ENCODE results near the gene C2CD4D. TPM values are rescaled to one million over a fixed set of nuclear protein-coding genes. Genes with fewer than 3 reads are reported as not detected.

The C2CD4D gene
- total RNA-seq, 1 experiment from 2014 or later = 0.17 TPM

GRCh38 chr1:151858030-151858746 is 18.6 kb upstream of the C2CD4D start:
- H4K20me1 ChIP-seq (ENCODE audit: insufficient read depth) = no peaks in the 10 kb centered on the region
- no peaks in the 10 kb centered on the region for H3K4me1 ChIP-seq (ENCODE audit: control insufficient read depth in 1 of 2, insufficient read depth in 2 of 2, low read length in 2 of 2)
- ChIA-PET CTCF (no interaction called here), RAD21 (ENCODE audit: low non-redundant PET in 1 of 2, low total read pairs in 2 of 2, uncharacterized antibody in 2 of 2, unreplicated experiment in 2 of 2) (no interaction called here), POLR2A (no interaction called here)
- TF ChIP-seq FOSL1 (IDR thresholded peaks at IDR 0.05; ENCODE audit: low read depth) (no peak), POLR2A (IDR thresholded peaks at IDR 0.05; ENCODE audit: borderline replicate concordance, extremely low read depth, insufficient read depth, insufficient read length) (no peak), SRF (IDR thresholded peaks at IDR 0.05; ENCODE audit: low read depth) (no peak), ZFX (IDR thresholded peaks at IDR 0.05) (no peak), ELF1 (IDR thresholded peaks at IDR 0.05; ENCODE audit: borderline replicate concordance, low read depth) (no peak), SP1 (IDR thresholded peaks at IDR 0.05; ENCODE audit: low read depth) (no peak), EZH2phosphoT487 (IDR thresholded peaks at IDR 0.05; ENCODE audit: borderline replicate concordance) (no peak)
- TF ChIP-seq, protein P1, sequence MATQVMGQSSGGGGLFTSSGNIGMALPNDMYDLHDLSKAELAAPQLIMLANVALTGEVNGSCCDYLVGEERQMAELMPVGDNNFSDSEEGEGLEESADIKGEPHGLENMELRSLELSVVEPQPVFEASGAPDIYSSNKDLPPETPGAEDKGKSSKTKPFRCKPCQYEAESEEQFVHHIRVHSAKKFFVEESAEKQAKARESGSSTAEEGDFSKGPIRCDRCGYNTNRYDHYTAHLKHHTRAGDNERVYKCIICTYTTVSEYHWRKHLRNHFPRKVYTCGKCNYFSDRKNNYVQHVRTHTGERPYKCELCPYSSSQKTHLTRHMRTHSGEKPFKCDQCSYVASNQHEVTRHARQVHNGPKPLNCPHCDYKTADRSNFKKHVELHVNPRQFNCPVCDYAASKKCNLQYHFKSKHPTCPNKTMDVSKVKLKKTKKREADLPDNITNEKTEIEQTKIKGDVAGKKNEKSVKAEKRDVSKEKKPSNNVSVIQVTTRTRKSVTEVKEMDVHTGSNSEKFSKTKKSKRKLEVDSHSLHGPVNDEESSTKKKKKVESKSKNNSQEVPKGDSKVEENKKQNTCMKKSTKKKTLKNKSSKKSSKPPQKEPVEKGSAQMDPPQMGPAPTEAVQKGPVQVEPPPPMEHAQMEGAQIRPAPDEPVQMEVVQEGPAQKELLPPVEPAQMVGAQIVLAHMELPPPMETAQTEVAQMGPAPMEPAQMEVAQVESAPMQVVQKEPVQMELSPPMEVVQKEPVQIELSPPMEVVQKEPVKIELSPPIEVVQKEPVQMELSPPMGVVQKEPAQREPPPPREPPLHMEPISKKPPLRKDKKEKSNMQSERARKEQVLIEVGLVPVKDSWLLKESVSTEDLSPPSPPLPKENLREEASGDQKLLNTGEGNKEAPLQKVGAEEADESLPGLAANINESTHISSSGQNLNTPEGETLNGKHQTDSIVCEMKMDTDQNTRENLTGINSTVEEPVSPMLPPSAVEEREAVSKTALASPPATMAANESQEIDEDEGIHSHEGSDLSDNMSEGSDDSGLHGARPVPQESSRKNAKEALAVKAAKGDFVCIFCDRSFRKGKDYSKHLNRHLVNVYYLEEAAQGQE (IDR thresholded peaks at IDR 0.05; ENCODE audit: low read depth) = no peak
- TF ChIP-seq, protein P2, sequence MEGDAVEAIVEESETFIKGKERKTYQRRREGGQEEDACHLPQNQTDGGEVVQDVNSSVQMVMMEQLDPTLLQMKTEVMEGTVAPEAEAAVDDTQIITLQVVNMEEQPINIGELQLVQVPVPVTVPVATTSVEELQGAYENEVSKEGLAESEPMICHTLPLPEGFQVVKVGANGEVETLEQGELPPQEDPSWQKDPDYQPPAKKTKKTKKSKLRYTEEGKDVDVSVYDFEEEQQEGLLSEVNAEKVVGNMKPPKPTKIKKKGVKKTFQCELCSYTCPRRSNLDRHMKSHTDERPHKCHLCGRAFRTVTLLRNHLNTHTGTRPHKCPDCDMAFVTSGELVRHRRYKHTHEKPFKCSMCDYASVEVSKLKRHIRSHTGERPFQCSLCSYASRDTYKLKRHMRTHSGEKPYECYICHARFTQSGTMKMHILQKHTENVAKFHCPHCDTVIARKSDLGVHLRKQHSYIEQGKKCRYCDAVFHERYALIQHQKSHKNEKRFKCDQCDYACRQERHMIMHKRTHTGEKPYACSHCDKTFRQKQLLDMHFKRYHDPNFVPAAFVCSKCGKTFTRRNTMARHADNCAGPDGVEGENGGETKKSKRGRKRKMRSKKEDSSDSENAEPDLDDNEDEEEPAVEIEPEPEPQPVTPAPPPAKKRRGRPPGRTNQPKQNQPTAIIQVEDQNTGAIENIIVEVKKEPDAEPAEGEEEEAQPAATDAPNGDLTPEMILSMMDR (IDR thresholded peaks at IDR 0.05 in 2 of 3, conservative IDR thresholded peaks at IDR 0.05 in 1 of 3; ENCODE audit: borderline replicate concordance in 1 of 3, insufficient read depth in 1 of 3, low read depth in 2 of 3, low read length in 2 of 3) = no peak
- no peaks in the 10 kb centered on the region for H3K79me2 ChIP-seq (ENCODE audit: insufficient read depth, low read length)
- H3K27ac ChIP-seq (ENCODE audit: low read depth, low read length) = no peak overlapping the region
- no peak overlapping the region for H3K4me3 ChIP-seq (replicated peaks in 1 of 2; ENCODE audit: low read depth in 1 of 2, low read length in 2 of 2)
- no peak overlapping the region for H3K9ac ChIP-seq (ENCODE audit: low read length)
- no TSS peak for BruUV-seq (replicated peaks)
- no peak overlapping the region for H2AFZ ChIP-seq (ENCODE audit: low read depth, low read length, poor library complexity, severe bottlenecking)
- DNase-seq (ENCODE audit: low read depth, low spot score) (no peak), ATAC-seq (no peak)
- H3K9me2 ChIP-seq (ENCODE audit: insufficient read depth) = no peaks in the 10 kb centered on the region
- no peaks in the 10 kb centered on the region for H3K9me3 ChIP-seq (ENCODE audit: control insufficient read depth in 1 of 2, insufficient read depth in 1 of 2, low read depth in 1 of 2, low read length in 2 of 2)
- intact Hi-C loops (cut with micrococcal nuclease) = no loop called here
- H3K27me3 ChIP-seq (ENCODE audit: insufficient read depth, low read length) = no peaks in the 10 kb centered on the region
- no peak overlapping the region for H3K4me2 ChIP-seq (ENCODE audit: low read length)
- H3K36me3 ChIP-seq (ENCODE audit: control insufficient read depth in 1 of 2, insufficient read depth in 2 of 2, low read length in 2 of 2) = no peaks in the 10 kb centered on the region
